ENCODE data around the gene AMBP. TPM values are rescaled to one million over a fixed set of nuclear protein-coding genes. Genes with fewer than 3 reads are reported as not detected.

The AMBP gene
- total RNA-seq, 2 donors from 2014 or later = not detected

GRCh38 chr9:114100536-114100935, 22.4 kb upstream of the AMBP start:
- Mint-ChIP-seq H3K27me3 (peaks cover 30% of the 10 kb centered on the region), H3K4me3 (no peak overlapping the region), H3K36me3 (ENCODE audit: low read depth) (no peaks in the 10 kb centered on the region), H3K9me3 (peaks cover 5% of the 10 kb centered on the region), H3K4me1 (peaks cover 4% of the 10 kb centered on the region), H3K27ac (no peak overlapping the region)
- ATAC-seq (replicated peaks) = no peak

DNA sequence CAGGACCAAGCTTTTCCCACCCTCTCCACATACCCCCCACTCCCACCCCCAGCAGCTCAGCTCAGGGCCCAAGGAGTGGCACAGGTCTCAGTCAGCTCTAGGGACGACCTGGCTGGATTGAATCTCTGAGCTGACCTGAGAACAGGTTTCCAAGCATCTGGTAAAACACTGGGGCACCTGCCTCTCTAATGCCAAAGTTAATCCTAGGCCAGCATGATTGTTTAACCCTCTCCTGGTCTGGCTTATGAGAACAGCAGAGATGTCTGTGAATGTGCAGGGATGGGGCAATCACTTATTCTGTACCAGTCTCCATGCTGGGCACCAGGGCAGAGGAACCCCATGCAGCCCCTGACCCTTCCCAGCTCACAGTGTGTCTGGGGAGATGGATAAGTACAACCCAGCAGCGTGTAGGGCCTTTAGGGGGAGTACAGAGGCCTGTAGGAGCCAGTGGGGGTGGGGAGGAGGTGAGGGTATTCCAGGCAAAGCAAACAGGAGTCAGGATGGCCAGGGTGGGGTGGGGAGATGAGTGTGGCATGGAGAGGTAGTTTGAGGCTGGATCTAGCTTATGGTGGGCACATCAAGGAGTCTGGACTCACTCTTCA, 21.7 kb upstream of the AMBP start:
- peaks cover 4% of the 10 kb centered on the region for H3K4me1 Mint-ChIP-seq
- H3K36me3 Mint-ChIP-seq (ENCODE audit: low read depth) = no peaks in the 10 kb centered on the region
- H3K9me3 Mint-ChIP-seq = peaks cover 5% of the 10 kb centered on the region
- ATAC-seq (replicated peaks) = no peak
- no peak overlapping the region for H3K27ac Mint-ChIP-seq
- peaks cover 32% of the 10 kb centered on the region for H3K27me3 Mint-ChIP-seq
- no peak overlapping the region for H3K4me3 Mint-ChIP-seq

GRCh38 chr9:114098936-114099668, 21.0 kb upstream of the AMBP start, which contains the start of gene KIF12:
Gene KIF12 (minus strand): TSS chr9:114099292. CDS start chr9:114099276, 16 bp downstream.
- Mint-ChIP-seq H3K4me3 (peak within 1 kb of the TSS; percentile 19), H3K36me3 (ENCODE audit: low read depth) (no peaks in the 10 kb centered on the region)

DNA sequence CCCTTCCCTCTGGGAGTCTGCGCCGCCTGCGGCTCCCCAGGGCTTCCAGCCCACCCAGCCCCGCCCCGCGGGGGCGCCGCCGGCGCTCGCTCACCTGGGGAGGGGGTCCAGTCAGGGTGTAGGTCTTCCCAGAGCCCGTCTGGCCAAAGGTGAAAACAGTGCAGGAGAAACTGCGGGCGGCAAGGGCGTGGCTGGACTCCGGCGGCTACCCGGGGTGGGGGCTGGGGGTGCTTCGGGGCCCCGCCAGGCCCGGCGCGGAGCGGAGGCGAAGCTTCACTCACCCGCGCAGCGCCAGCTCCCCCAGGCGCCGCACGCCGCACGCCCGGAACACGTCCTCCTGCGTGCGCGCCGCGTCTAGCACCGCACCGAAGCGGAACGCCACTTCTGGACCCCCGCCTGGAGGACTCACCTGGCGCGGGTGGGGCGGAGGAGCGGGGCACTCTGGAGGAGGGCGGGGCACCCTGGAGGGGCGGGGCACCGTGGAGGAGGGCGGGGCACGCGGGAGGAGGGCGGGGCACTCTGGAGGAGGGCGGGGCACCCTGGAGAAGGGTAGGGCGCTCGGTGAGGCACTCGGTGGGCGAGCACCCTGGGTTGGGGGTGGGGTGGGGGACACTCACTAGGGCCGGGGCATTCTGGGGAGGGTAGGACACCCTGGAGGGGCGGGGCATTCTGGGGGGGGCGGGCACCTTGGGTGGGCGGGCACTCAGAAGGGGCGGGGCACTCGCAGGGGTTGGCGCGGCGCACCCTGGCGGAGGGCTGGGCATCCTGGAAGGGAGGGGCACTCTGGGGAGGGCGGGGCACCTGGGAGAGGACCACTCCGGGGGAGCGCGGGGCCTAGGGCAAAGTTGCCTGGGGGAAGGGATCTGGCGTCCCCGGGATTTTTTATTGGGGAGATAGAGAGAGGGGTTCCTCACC, 20.2 kb upstream of the AMBP start:
- ATAC-seq (replicated peaks) = peak; percentile 55
- peaks cover 4% of the 10 kb centered on the region for H3K4me1 Mint-ChIP-seq
- H3K9me3 Mint-ChIP-seq = peaks cover 5% of the 10 kb centered on the region
- H3K36me3 Mint-ChIP-seq (ENCODE audit: low read depth) = no peaks in the 10 kb centered on the region
- no peak overlapping the region for H3K27ac Mint-ChIP-seq
- H3K27me3 Mint-ChIP-seq = peaks cover 37% of the 10 kb centered on the region
- peak overlapping the region; percentile 53 for H3K4me3 Mint-ChIP-seq

More at GRCh38 chr9:114098936-114099668, 21.0 kb upstream of the AMBP start, which contains the start of gene KIF12:
- Mint-ChIP-seq H3K9me3 (peaks cover 5% of the 10 kb centered on the region), H3K4me1 (peaks cover 4% of the 10 kb centered on the region), H3K27me3 (peaks cover 35% of the 10 kb centered on the region), H3K27ac (no peak within 1 kb of the TSS)
- no peak for ATAC-seq (replicated peaks)

DNA sequence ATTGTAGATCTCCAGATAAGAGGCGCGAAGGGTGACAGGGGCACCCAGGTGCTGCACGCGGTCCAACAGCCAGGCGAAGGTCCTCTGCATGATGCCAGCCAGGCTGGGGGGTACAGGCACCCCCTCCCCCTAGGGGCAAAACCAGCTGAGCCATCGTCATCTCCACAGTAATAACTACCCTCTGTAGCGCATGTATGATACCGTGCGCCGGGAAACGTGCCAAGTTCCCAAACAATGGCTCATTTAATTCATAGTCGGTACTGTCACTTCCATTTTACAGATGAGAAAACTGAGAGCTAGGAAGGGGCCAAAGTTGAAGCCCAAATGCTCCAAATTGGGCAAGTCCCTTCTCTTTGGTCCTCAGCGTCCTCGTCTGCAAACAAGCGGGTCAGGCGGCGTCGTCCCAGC, 19.5 kb upstream of the AMBP start:
- H3K9me3 Mint-ChIP-seq = peaks cover 5% of the 10 kb centered on the region
- H3K27me3 Mint-ChIP-seq = peaks cover 35% of the 10 kb centered on the region
- H3K36me3 Mint-ChIP-seq (ENCODE audit: low read depth) = no peaks in the 10 kb centered on the region
- no peak for ATAC-seq (replicated peaks)
- no peak overlapping the region for H3K27ac Mint-ChIP-seq
- peaks cover 4% of the 10 kb centered on the region for H3K4me1 Mint-ChIP-seq
- peak overlapping the region; percentile 53 for H3K4me3 Mint-ChIP-seq

- ATAC-seq (replicated peaks) = no peak
- Mint-ChIP-seq H3K4me1 (peaks cover 4% of the 10 kb centered on the region), H3K27ac (no peak overlapping the region), H3K9me3 (peaks cover 4% of the 10 kb centered on the region), H3K27me3 (peaks cover 35% of the 10 kb centered on the region), H3K36me3 (ENCODE audit: low read depth) (no peaks in the 10 kb centered on the region), H3K4me3 (peak overlapping the region; percentile 53)
Observed at GRCh38 chr9:114096866-114097612, 18.9 kb upstream of the AMBP start.

GRCh38 chr9:114096041-114096511, 18.0 kb upstream of the AMBP start:
- H3K4me3 Mint-ChIP-seq = no peak overlapping the region
- H3K27ac Mint-ChIP-seq = no peak overlapping the region
- H3K27me3 Mint-ChIP-seq = peaks cover 32% of the 10 kb centered on the region
- no peaks in the 10 kb centered on the region for H3K9me3 Mint-ChIP-seq
- peaks cover 4% of the 10 kb centered on the region for H3K4me1 Mint-ChIP-seq
- ATAC-seq (replicated peaks) = no peak
- no peaks in the 10 kb centered on the region for H3K36me3 Mint-ChIP-seq (ENCODE audit: low read depth)

DNA sequence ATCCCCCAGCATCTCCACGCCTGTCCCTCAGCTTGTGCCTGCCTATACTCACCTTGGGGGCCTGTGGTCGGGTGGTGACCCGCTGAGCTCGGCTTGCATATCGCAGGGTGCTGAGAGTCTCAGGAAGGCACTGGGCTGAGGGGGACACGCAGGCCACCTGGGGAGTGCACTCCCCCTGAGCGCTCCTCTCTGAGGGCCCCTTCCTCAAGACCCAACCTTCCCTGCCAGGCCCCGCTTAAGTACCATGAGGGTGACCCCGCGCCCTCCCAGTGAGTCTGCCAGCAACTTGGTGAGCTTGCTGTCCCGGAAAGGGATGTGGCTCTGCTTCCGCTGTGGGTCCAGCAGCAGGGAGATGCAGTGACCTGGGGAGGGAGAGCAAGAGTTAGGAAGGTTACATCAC, 16.9 kb upstream of the AMBP start:
- Mint-ChIP-seq H3K9me3 (no peaks in the 10 kb centered on the region), H3K27ac (no peak overlapping the region), H3K4me1 (peaks cover 4% of the 10 kb centered on the region), H3K27me3 (peaks cover 28% of the 10 kb centered on the region), H3K4me3 (no peak overlapping the region), H3K36me3 (ENCODE audit: low read depth) (no peaks in the 10 kb centered on the region)
- ATAC-seq (replicated peaks) = no peak

- peaks cover 24% of the 10 kb centered on the region for H3K27me3 Mint-ChIP-seq
- peaks cover 4% of the 10 kb centered on the region for H3K4me1 Mint-ChIP-seq
- H3K4me3 Mint-ChIP-seq = no peak overlapping the region
- H3K36me3 Mint-ChIP-seq (ENCODE audit: low read depth) = no peaks in the 10 kb centered on the region
- no peak for ATAC-seq (replicated peaks)
- no peaks in the 10 kb centered on the region for H3K9me3 Mint-ChIP-seq
- no peak overlapping the region for H3K27ac Mint-ChIP-seq
Observed at GRCh38 chr9:114093761-114094505, 15.8 kb upstream of the AMBP start.

GRCh38 chr9:114093031-114093471, 15.0 kb upstream of the AMBP start:
- no peak for ATAC-seq (replicated peaks)
- no peak overlapping the region for H3K27ac Mint-ChIP-seq
- peaks cover 4% of the 10 kb centered on the region for H3K4me1 Mint-ChIP-seq
- peaks cover 24% of the 10 kb centered on the region for H3K27me3 Mint-ChIP-seq
- H3K36me3 Mint-ChIP-seq (ENCODE audit: low read depth) = no peaks in the 10 kb centered on the region
- no peaks in the 10 kb centered on the region for H3K9me3 Mint-ChIP-seq
- H3K4me3 Mint-ChIP-seq = no peak overlapping the region

GRCh38 chr9:114092336-114092735, 14.2 kb upstream of the AMBP start:
- H3K4me3 Mint-ChIP-seq = no peak overlapping the region
- peaks cover 20% of the 10 kb centered on the region for H3K27me3 Mint-ChIP-seq

DNA sequence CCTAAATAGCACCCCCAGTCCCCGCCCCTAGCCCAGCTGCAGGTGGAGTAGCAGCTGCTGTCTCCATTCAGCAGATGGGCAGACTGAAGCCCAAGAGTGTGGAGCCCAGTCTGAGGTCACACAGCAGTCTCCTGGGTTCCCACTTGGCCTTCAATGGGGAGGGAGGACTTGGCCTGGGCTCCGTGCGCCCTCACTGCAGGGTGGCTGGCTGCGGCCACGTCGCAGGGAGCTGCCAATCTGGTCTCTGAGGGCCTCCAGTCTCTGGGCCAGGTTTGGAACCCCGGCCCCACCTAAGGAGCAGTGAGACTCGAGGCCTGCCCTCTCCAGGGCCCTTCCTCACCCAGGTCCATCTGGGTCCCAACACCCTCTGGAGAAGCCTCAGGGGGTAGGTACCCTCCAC, 13.6 kb upstream of the AMBP start:
- H3K27ac Mint-ChIP-seq = no peak overlapping the region
- ATAC-seq (replicated peaks) = no peak
- peaks cover 13% of the 10 kb centered on the region for H3K27me3 Mint-ChIP-seq
- H3K9me3 Mint-ChIP-seq = no peaks in the 10 kb centered on the region
- H3K4me3 Mint-ChIP-seq = no peak overlapping the region
- H3K36me3 Mint-ChIP-seq (ENCODE audit: low read depth) = no peaks in the 10 kb centered on the region
- H3K4me1 Mint-ChIP-seq = no peaks in the 10 kb centered on the region

More at GRCh38 chr9:114092336-114092735, 14.2 kb upstream of the AMBP start:
- H3K4me1 Mint-ChIP-seq = no peaks in the 10 kb centered on the region
- H3K9me3 Mint-ChIP-seq = no peaks in the 10 kb centered on the region
- ATAC-seq (replicated peaks) = no peak
- H3K27ac Mint-ChIP-seq = no peak overlapping the region
- no peaks in the 10 kb centered on the region for H3K36me3 Mint-ChIP-seq (ENCODE audit: low read depth)

DNA sequence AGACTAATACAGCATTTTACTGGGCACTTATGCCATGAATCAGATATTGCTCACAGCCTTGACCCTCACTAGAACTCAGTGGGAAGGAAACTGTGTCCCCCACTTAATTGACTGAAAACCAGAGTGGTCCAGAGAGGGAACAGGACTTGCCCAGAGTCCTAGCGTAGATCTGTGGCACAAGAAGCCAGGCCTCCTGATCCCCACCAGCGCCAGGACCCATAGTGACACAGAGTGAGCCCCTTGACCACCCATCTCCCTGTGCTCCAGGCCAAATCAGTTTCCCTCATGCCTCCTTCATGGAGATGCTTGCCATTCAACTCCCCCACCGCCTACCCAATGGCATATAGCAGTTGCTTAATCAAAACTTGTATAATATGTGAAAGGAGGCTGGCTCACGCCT, 12.7 kb upstream of the AMBP start:
- Mint-ChIP-seq H3K4me3 (no peak overlapping the region), H3K36me3 (ENCODE audit: low read depth) (no peaks in the 10 kb centered on the region), H3K4me1 (no peaks in the 10 kb centered on the region), H3K9me3 (no peaks in the 10 kb centered on the region), H3K27ac (no peak overlapping the region), H3K27me3 (peaks cover 10% of the 10 kb centered on the region)
- ATAC-seq (replicated peaks) = no peak

Data from activated T-helper 17 cell treated with anti-CD3 and anti-CD28 coated beads, Interleukin-2, amount 50 U/mL, for 72 hours (primary cell).